Osteocyte (in vitro differentiated cells): Measurements from ENCODE around the gene THPO. TPM values are rescaled to one million over a fixed set of nuclear protein-coding genes. Genes with fewer than 3 reads are reported as not detected.

Source experiments
- DNase-seq: peaks from one replicate; pipeline ENCODE4 v3.0.0; 2021; ENCODE audit warnings: mixed read lengths; ENCODE audit not compliant: unreplicated experiment; ENCODE audit errors: extremely low spot score
- H3K27ac Mint-ChIP-seq: one replicate; pipeline ENCODE4 v1.8.0; 2021; ENCODE audit warnings: mild to moderate bottlenecking, mixed read lengths; ENCODE audit not compliant: unreplicated experiment
- H3K27me3 Mint-ChIP-seq: one replicate; pipeline ENCODE4 v1.8.0; 2021; ENCODE audit warnings: mixed read lengths; ENCODE audit not compliant: unreplicated experiment
- H3K36me3 Mint-ChIP-seq: one replicate; pipeline ENCODE4 v1.8.0; 2021; ENCODE audit warnings: mixed read lengths; ENCODE audit not compliant: unreplicated experiment
- H3K4me1 Mint-ChIP-seq: one replicate; pipeline ENCODE4 v1.8.0; 2021; ENCODE audit warnings: mixed read lengths; ENCODE audit not compliant: unreplicated experiment
- H3K4me3 Mint-ChIP-seq: one replicate; pipeline ENCODE4 v1.8.0; 2021; ENCODE audit warnings: mild to moderate bottlenecking, moderate library complexity, mixed read lengths; ENCODE audit not compliant: unreplicated experiment
- H3K9me3 Mint-ChIP-seq: one replicate; pipeline ENCODE4 v1.8.0; 2021; ENCODE audit warnings: mixed read lengths; ENCODE audit not compliant: unreplicated experiment
- CTCF ChIP-seq: fragments of 200-600 bp; sonication (generic); IDR thresholded peaks from 2 replicates; pipeline ENCODE4 v1.5.0; 2021; ENCODE audit warnings: antibody characterized with exemption, mild to moderate bottlenecking, moderate library complexity
- total RNA-seq: library from RNA; stranded (reverse); gene quantifications from 2 replicates; pipeline ENCODE4 v1.2.1, GENCODE V29; 2021

The THPO gene
- total RNA-seq, 1 donor from 2014 or later, result not detected

GRCh38 chr3:184349563-184350470 is 28.2 kb downstream of the THPO start:
- H3K27me3 Mint-ChIP-seq, result no peaks in the 10 kb centered on the region
- TF ChIP-seq CTCF, result no peak
- peaks cover 27% of the 10 kb centered on the region for H3K4me1 Mint-ChIP-seq
- H3K4me3 Mint-ChIP-seq, result no peak overlapping the region
- DNase-seq, result no peak
- no peak overlapping the region for H3K27ac Mint-ChIP-seq
- no peaks in the 10 kb centered on the region for H3K9me3 Mint-ChIP-seq
- H3K36me3 Mint-ChIP-seq, result peaks cover 12% of the 10 kb centered on the region

- no peak overlapping the region for H3K4me3 Mint-ChIP-seq
- H3K9me3 Mint-ChIP-seq, result no peaks in the 10 kb centered on the region
- no peak for TF ChIP-seq CTCF
- H3K27ac Mint-ChIP-seq, result no peak overlapping the region
- H3K4me1 Mint-ChIP-seq, result peaks cover 38% of the 10 kb centered on the region
- H3K36me3 Mint-ChIP-seq, result peaks cover 12% of the 10 kb centered on the region
- no peak for DNase-seq
- H3K27me3 Mint-ChIP-seq, result no peaks in the 10 kb centered on the region
These were observed 30.0 kb downstream of the THPO start for GRCh38 chr3:184348057-184348382.

- Mint-ChIP-seq H3K36me3 (peaks cover 13% of the 10 kb centered on the region), H3K4me3 (no peak overlapping the region), H3K27me3 (no peaks in the 10 kb centered on the region), H3K27ac (no peak overlapping the region), H3K9me3 (no peaks in the 10 kb centered on the region), H3K4me1 (peaks cover 43% of the 10 kb centered on the region)
- no peak for TF ChIP-seq CTCF
- DNase-seq, result no peak
These were observed 30.5 kb downstream of the THPO start for GRCh38 chr3:184347321-184348056.

- Mint-ChIP-seq H3K4me3 (no peak overlapping the region), H3K36me3 (peaks cover 11% of the 10 kb centered on the region), H3K4me1 (peaks cover 36% of the 10 kb centered on the region), H3K27me3 (no peaks in the 10 kb centered on the region), H3K27ac (no peak overlapping the region), H3K9me3 (no peaks in the 10 kb centered on the region)
- TF ChIP-seq CTCF, result no peak
- no peak for DNase-seq
These were observed 31.4 kb downstream of the THPO start for GRCh38 chr3:184346480-184347190.
